ENCODE results near the gene STRADB. TPM values are rescaled to one million over a fixed set of nuclear protein-coding genes. Genes with fewer than 3 reads are reported as not detected.

The STRADB gene
- total and polyA plus RNA-seq, 2 donors (not counting 3 experiments of a cell fraction or from before 2014, with no cell fraction given) = 6.9 to 16.6 TPM

DNA sequence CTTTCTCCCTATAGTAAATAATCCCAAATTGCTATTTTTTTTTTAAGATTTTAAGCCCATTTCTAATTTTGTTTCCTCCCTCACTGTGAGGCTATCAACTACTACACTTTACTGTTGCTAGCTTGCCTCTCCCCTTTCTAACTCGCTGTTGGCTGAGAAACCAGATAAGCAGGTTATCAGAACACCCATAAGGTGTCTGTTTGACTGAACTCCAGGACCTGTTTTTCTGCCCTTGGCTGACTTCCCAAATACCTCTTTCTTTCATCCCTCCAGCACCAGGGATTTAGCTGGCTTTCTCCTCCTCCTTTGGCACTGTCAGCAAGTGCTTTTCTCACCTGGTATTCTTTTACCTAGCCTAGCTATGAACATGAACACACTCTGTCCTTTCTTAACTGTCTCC, 11.4 kb upstream of the STRADB start:
- no TSS peak for BruUV-seq (replicated peaks)
- TF ChIP-seq POLR2AphosphoS5 (IDR thresholded peaks at IDR 0.05; ENCODE audit: insufficient read depth, low read depth, low read length) (no peak), POLR2A (IDR thresholded peaks at IDR 0.05; ENCODE audit: low read depth, low read length) (no peak), EZH2 (IDR thresholded peaks at IDR 0.05; ENCODE audit: borderline replicate concordance, low read depth, low read length, severe bottlenecking) (no peak), FOS (IDR thresholded peaks at IDR 0.05; ENCODE audit: borderline replicate concordance, insufficient read depth, low read length) (no peak), MYC (IDR thresholded peaks at IDR 0.05; ENCODE audit: low read depth, low read length) (no peak), GATA2 (IDR thresholded peaks at IDR 0.05; ENCODE audit: insufficient read depth, insufficient read length, low read depth, low read length) (no peak), JUN (IDR thresholded peaks at IDR 0.05; ENCODE audit: borderline replicate concordance, insufficient read depth, insufficient read length, low read depth) (no peak)
- TF ChIP-seq, protein P1, sequence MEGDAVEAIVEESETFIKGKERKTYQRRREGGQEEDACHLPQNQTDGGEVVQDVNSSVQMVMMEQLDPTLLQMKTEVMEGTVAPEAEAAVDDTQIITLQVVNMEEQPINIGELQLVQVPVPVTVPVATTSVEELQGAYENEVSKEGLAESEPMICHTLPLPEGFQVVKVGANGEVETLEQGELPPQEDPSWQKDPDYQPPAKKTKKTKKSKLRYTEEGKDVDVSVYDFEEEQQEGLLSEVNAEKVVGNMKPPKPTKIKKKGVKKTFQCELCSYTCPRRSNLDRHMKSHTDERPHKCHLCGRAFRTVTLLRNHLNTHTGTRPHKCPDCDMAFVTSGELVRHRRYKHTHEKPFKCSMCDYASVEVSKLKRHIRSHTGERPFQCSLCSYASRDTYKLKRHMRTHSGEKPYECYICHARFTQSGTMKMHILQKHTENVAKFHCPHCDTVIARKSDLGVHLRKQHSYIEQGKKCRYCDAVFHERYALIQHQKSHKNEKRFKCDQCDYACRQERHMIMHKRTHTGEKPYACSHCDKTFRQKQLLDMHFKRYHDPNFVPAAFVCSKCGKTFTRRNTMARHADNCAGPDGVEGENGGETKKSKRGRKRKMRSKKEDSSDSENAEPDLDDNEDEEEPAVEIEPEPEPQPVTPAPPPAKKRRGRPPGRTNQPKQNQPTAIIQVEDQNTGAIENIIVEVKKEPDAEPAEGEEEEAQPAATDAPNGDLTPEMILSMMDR (IDR thresholded peaks at IDR 0.05; ENCODE audit: extremely low read depth in 1 of 2, insufficient read depth in 1 of 2, low read depth in 1 of 2, low read length in 2 of 2) = no peak
- TF ChIP-seq, protein P2, sequence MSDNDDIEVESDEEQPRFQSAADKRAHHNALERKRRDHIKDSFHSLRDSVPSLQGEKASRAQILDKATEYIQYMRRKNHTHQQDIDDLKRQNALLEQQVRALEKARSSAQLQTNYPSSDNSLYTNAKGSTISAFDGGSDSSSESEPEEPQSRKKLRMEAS (IDR thresholded peaks at IDR 0.05; ENCODE audit: insufficient read depth, insufficient read length) = no peak
- intact Hi-C loops (cut with micrococcal nuclease) (no loop called here), dilution Hi-C loops (cut with MboI; ENCODE audit: extremely low pct_ligation_motif_present, low sequenced_read_pairs) (no loop called here)
- ChIA-PET POLR2A (no interaction called here), CTCF (interaction anchor here (0.6 to 0.8 kb wide), 2 partner anchors 34 to 79 kb away, joined by 3 to 4 read pairs; no protein-coding TSS in a partner anchor)
- no peak overlapping the region for H3K4me3 ChIP-seq (replicated peaks in 1 of 3; ENCODE audit: insufficient read depth in 1 of 3, low read depth in 1 of 3, low read length in 3 of 3)
- no peak for DNase-seq (ENCODE audit: low read depth, low spot score)
- no peaks in the 10 kb centered on the region for H3K9me1 ChIP-seq (replicated peaks; ENCODE audit: control insufficient read depth, extremely low read depth, insufficient read depth, low read length)
- H3K4me1 ChIP-seq (ENCODE audit: control insufficient read depth, extremely low read depth, insufficient read depth, low read length) = no peaks in the 10 kb centered on the region
- H3K36me3 ChIP-seq (ENCODE audit: control insufficient read depth in 2 of 2, extremely low read depth in 1 of 2, insufficient read depth in 2 of 2, low read length in 2 of 2) = no peaks in the 10 kb centered on the region
- H3K9ac ChIP-seq (replicated peaks; ENCODE audit: extremely low read depth, insufficient read depth, low read length) = no peak overlapping the region
- H3K27ac ChIP-seq (ENCODE audit: insufficient read depth, low read depth, low read length) = no peak overlapping the region
- FAIRE-seq = no peak
- H2AFZ ChIP-seq (ENCODE audit: low read depth, low read length) = no peak overlapping the region
- no peaks in the 10 kb centered on the region for H3K9me3 ChIP-seq (replicated peaks; ENCODE audit: control insufficient read depth, insufficient read depth, low read length)
- H3K27me3 ChIP-seq (ENCODE audit: control insufficient read depth in 2 of 2, insufficient read depth in 2 of 2, low read length in 2 of 2) = no peaks in the 10 kb centered on the region
- H4K20me1 ChIP-seq (replicated peaks; ENCODE audit: control insufficient read depth, extremely low read depth, insufficient read depth, low read length) = no peaks in the 10 kb centered on the region
- H3K4me2 ChIP-seq (ENCODE audit: insufficient read depth, low read length) = no peak overlapping the region
- peaks cover 17% of the 10 kb centered on the region for H3K79me2 ChIP-seq (ENCODE audit: control insufficient read depth, insufficient read depth, low read length)

Data from endothelial cell of umbilical vein (primary cell).